ENCODE measurements around the gene MLXIP.

DNA sequence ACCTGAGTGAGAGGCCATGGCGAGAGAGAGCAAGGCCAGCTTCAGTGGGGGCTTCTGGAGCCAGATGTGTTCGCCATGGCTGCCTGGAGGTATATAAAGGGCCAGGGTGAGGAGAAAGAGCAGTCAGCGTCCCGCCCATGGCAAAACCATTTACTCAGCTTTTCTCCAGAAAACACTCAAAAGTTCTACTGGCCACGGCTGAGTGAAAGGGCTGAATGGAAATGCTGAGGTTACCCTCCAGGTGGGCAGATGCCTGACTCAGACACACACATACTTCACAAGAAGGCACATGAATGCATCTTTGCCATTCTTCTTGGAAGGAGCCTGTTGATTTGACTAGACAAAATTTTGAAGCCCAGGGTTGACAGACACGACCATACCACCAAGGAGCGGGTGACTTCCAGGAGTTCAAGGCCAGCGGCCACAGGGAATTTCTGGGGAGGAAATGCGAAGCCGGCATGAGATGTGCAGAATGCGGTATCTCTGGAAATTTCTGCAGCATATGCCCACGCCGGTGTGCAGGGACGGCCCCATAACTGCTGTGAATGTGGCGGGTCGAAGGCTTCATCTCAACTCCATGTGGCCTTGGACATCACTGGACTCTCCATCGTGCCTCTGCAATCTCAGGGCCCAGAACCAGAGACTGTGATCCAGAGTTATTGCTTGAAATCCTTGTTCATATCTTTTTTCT is 95.7 kb downstream of the MLXIP start, which contains the start of gene IL31:
- TF ChIP-seq TAF1 (IDR thresholded peaks at IDR 0.05; ENCODE audit: low read depth, low read length) = no peak
- no peak for TF ChIP-seq ZNF274 (IDR thresholded peaks at IDR 0.05; ENCODE audit: borderline replicate concordance, extremely low read depth, low read length)
